ENCODE measurements around the gene KCND2.
"Not testable (repeated sequence)": the region's sequence is repeated elsewhere in the genome, so short reads cannot be mapped to it uniquely, and the experiment has no call there.

KCND2 gene

GRCh38 chr7:120588862-120589261 lies 315.9 kb downstream of the KCND2 start:
- no peak for DNase-seq

- no peak for DNase-seq
Observed at GRCh38 chr7:120600607-120601006, 327.6 kb downstream of the KCND2 start.

GRCh38 chr7:120603366-120603765 lies 330.4 kb downstream of the KCND2 start:
- no peak for DNase-seq

GRCh38 chr7:120609136-120609753 lies 336.3 kb downstream of the KCND2 start:
- no peak for DNase-seq

- no peak for DNase-seq
Observed at GRCh38 chr7:120611975-120612374, 339.0 kb downstream of the KCND2 start.

GRCh38 chr7:120615703-120616102 lies 342.7 kb downstream of the KCND2 start:
- DNase-seq = no peak

GRCh38 chr7:120617275-120617674 lies 344.3 kb downstream of the KCND2 start:
- no peak for DNase-seq

GRCh38 chr7:120628251-120628650 lies 355.3 kb downstream of the KCND2 start:
- DNase-seq = no peak

- DNase-seq = no peak
Observed at GRCh38 chr7:120639884-120640283, 366.9 kb downstream of the KCND2 start.

- no peak for DNase-seq
Observed at GRCh38 chr7:120645966-120646365, 373.0 kb downstream of the KCND2 start.

- DNase-seq = no peak
Observed at GRCh38 chr7:120654241-120654640, 381.3 kb downstream of the KCND2 start.

GRCh38 chr7:120658516-120658915 lies 385.5 kb downstream of the KCND2 start:
- no peak for DNase-seq

- DNase-seq = no peak
Observed at GRCh38 chr7:120662291-120662690, 389.3 kb downstream of the KCND2 start.

GRCh38 chr7:120665068-120665467 lies 392.1 kb downstream of the KCND2 start:
- DNase-seq = no peak

- no peak for DNase-seq
Observed at GRCh38 chr7:120675076-120675475, 402.1 kb downstream of the KCND2 start.

- DNase-seq = no peak
Observed at GRCh38 chr7:120677535-120677934, 404.6 kb downstream of the KCND2 start.

GRCh38 chr7:120680985-120681384 lies 408.0 kb downstream of the KCND2 start:
- no peak for DNase-seq

GRCh38 chr7:120684463-120684862 lies 411.5 kb downstream of the KCND2 start:
- DNase-seq = no peak

- DNase-seq = no peak
Observed at GRCh38 chr7:120691915-120692314, 418.9 kb downstream of the KCND2 start.

- DNase-seq = no peak
Observed at GRCh38 chr7:120695848-120696247, 422.9 kb downstream of the KCND2 start.

- DNase-seq = no peak
Observed at GRCh38 chr7:120700796-120701195, 427.8 kb downstream of the KCND2 start.

GRCh38 chr7:120702408-120702807 lies 429.4 kb downstream of the KCND2 start:
- not testable (repeated sequence) for DNase-seq

- DNase-seq = no peak
Observed at GRCh38 chr7:120703585-120704240, 430.7 kb downstream of the KCND2 start.

GRCh38 chr7:120709252-120709971 lies 436.4 kb downstream of the KCND2 start:
- DNase-seq = no peak
